K562 (cell line): ENCODE results near the gene PPAN. TPM values are rescaled to one million over a fixed set of nuclear protein-coding genes. Genes with fewer than 3 reads are reported as not detected.
A peak's percentile ranks its signal among the peaks of the same experiment; 100 is the strongest.

Experiments used
- ATAC-seq: fragments of 200-7000 bp; cut with Tn5 transposase; 3 replicates; pipeline ENCODE4 v1.9.1; 2020; ENCODE audit warnings: moderate library complexity
- BruUV-seq: library from RNA; stranded (reverse); fragments of 400-500 nt; replicated peaks from 2 replicates; lab custom pipeline; 2021; lab: Mats Ljungman, UMichigan
- CTCF ChIA-PET: fragments of 300-600 bp; formaldehyde crosslinking; extraction: SDS; loops from one replicate; lab custom pipeline; 2021; ENCODE audit warnings: low intra/inter-chr PET ratio; lab: Yijun Ruan, JAX
- POLR2A ChIA-PET: fragments of 300-600, 350-650 bp; sonication (Branson Sonifier 250); formaldehyde crosslinking; extraction: SDS; loops from one replicate; lab custom pipeline; 2021; ENCODE audit warnings: antibody characterized with exemption, inconsistent platforms; lab: Yijun Ruan, JAX
- DNase-seq, 4 experiments: peaks; one replicate each; pipeline versions ENCODE4 v3.0.0 to v3.0.0-alpha.2; 2011 to 2018; ENCODE audit warnings: low spot score in 3 of 4, mixed read lengths in 3 of 4; ENCODE audit errors: extremely low read depth in 1 of 4
- FAIRE-seq: peaks from 2 replicates; lab custom pipeline; 2011; peaks lifted over from hg19 to GRCh38; lab: Jason Lieb, UNC
- H2AFZ ChIP-seq: 2 replicates; pipeline ENCODE4 v1.6.0; 2011; ENCODE audit warnings: low read depth, low read length, control low read depth, inconsistent platforms
- H3K27ac ChIP-seq: fragments of 200-600 bp; 3 replicates; pipeline ENCODE4 v1.8.0; 2011; ENCODE audit warnings: low read depth, mild to moderate bottlenecking, control low read depth, inconsistent platforms, low read length, moderate library complexity, mixed read lengths; ENCODE audit errors: extremely low read depth
- H3K27me3 ChIP-seq, 2 experiments: fragments of 300-600 bp in 1 of 2; 2 replicates in 1 of 2; 3 replicates in 1 of 2; pipeline versions ENCODE4 v1.6.0 to v1.8.0; 2011; ENCODE audit warnings: inconsistent platforms in 2 of 2, low read length in 2 of 2, mild to moderate bottlenecking in 1 of 2, mixed read lengths in 1 of 2, moderate library complexity in 1 of 2; ENCODE audit not compliant: control insufficient read depth in 2 of 2, insufficient read depth in 2 of 2
- H3K36me3 ChIP-seq: fragments of 300-600 bp; 3 replicates; pipeline ENCODE4 v1.8.0; 2011; ENCODE audit warnings: mild to moderate bottlenecking, low read length, inconsistent platforms; ENCODE audit not compliant: control insufficient read depth, insufficient read depth
- H3K4me1 ChIP-seq, 2 experiments: fragments of 200-600 bp in 1 of 2; replicated peaks in 1 of 2; 2 replicates in 1 of 2; 3 replicates in 1 of 2; pipeline versions ENCODE4 v1.5.1 to v1.8.0; 2011; ENCODE audit warnings: inconsistent platforms in 2 of 2, low read length in 2 of 2, mild to moderate bottlenecking in 1 of 2, mixed read lengths in 1 of 2, moderate library complexity in 1 of 2; ENCODE audit not compliant: control insufficient read depth in 2 of 2, insufficient read depth in 2 of 2
- H3K4me2 ChIP-seq: 2 replicates; pipeline ENCODE4 v1.6.1; 2011; ENCODE audit warnings: low read length, control low read depth, inconsistent platforms, mixed read lengths; ENCODE audit not compliant: insufficient read depth
- H3K4me3 ChIP-seq: fragments of 200-600 bp; sonication (generic), shearing (Covaris generic); 2 replicates; pipeline ENCODE4 v1.5.1; 2016; ENCODE audit warnings: control low read depth, inconsistent platforms
- H3K79me2 ChIP-seq: fragments of 200-600 bp; 3 replicates; pipeline ENCODE4 v1.8.0; 2011; ENCODE audit warnings: low read length, inconsistent platforms; ENCODE audit not compliant: control insufficient read depth, insufficient read depth
- H3K9ac ChIP-seq, 2 experiments: 2 replicates each; pipeline versions ENCODE4 v1.6.0 to v1.6.1; 2011; ENCODE audit warnings: low read depth in 2 of 2, low read length in 2 of 2, control low read depth in 1 of 2, inconsistent platforms in 1 of 2, mild to moderate bottlenecking in 1 of 2, mixed read lengths in 1 of 2; ENCODE audit not compliant: insufficient read depth in 1 of 2
- H3K9me1 ChIP-seq: one replicate; pipeline ENCODE4 v1.6.0; 2011; ENCODE audit warnings: inconsistent platforms, mild to moderate bottlenecking, low read length, moderate library complexity; ENCODE audit not compliant: control insufficient read depth, insufficient read depth
- H3K9me3 ChIP-seq: replicated peaks from 2 replicates; pipeline ENCODE4 v1.5.1; 2011; ENCODE audit warnings: low read depth, low read length, inconsistent platforms; ENCODE audit not compliant: control insufficient read depth, insufficient read depth
- H4K20me1 ChIP-seq: replicated peaks from 2 replicates; pipeline ENCODE4 v1.6.1; 2011; ENCODE audit warnings: low read length, inconsistent platforms, mixed read lengths; ENCODE audit not compliant: control insufficient read depth, insufficient read depth
- ARID1B ChIP-seq: fragments of 450-650 bp; IDR thresholded peaks from 2 replicates; pipeline ENCODE4 v1.6.1; 2016; ENCODE audit warnings: antibody characterized with exemption, mild to moderate bottlenecking, inconsistent platforms
- HCFC1 ChIP-seq: IDR thresholded peaks from 2 replicates; pipeline ENCODE4 v1.6.1; 2012; ENCODE audit warnings: low read depth, low read length, improper control_type of control experiment
- ILK ChIP-seq: fragments of 450-650 bp; IDR thresholded peaks from 2 replicates; pipeline ENCODE4 v1.6.1; 2016; ENCODE audit warnings: missing genetic modification characterization, low read depth, mild to moderate bottlenecking, missing compliant biosample characterization, moderate library complexity, borderline replicate concordance
- KDM1A ChIP-seq, 2 experiments: fragments of 450-650 bp; IDR thresholded peaks; 2 replicates each; pipeline ENCODE4 v1.6.1; 2016; ENCODE audit warnings: mild to moderate bottlenecking in 2 of 2
- L3MBTL2 ChIP-seq: fragments of 450-650 bp; IDR thresholded peaks from 2 replicates; pipeline ENCODE4 v1.6.1; 2016; ENCODE audit warnings: mild to moderate bottlenecking, moderate library complexity
- RBBP5 ChIP-seq: fragments of 200-600 bp; sonication (generic); IDR thresholded peaks from 2 replicates; pipeline ENCODE4 v1.6.1; 2012; ENCODE audit warnings: borderline replicate concordance, mild to moderate bottlenecking, low read length, control low read depth, inconsistent platforms; ENCODE audit not compliant: insufficient read depth, poor library complexity, severe bottlenecking
- ZBTB26 ChIP-seq: fragments of 450-650 bp; formaldehyde crosslinking; IDR thresholded peaks from 2 replicates; pipeline ENCODE4 v1.4.0; 2022; ENCODE audit warnings: missing genetic modification characterization
- ZBTB5 ChIP-seq: fragments of 450-650 bp; IDR thresholded peaks from 2 replicates; pipeline ENCODE4 v1.6.1; 2017; ENCODE audit warnings: antibody characterized with exemption
- ZBTB7A ChIP-seq: IDR thresholded peaks from 2 replicates; pipeline ENCODE4 v1.6.1; 2011; ENCODE audit warnings: low read depth, mild to moderate bottlenecking, low read length, moderate library complexity, borderline replicate concordance; ENCODE audit not compliant: control insufficient read depth
- ZKSCAN8 ChIP-seq: fragments of 200-800 bp; sonication (Bioruptor generic); IDR thresholded peaks from 2 replicates; pipeline ENCODE4 v1.6.1; 2016; ENCODE audit warnings: missing genetic modification characterization, missing compliant biosample characterization
- ZNF24 ChIP-seq: fragments of 450-650 bp; IDR thresholded peaks from 2 replicates; pipeline ENCODE4 v1.6.1; 2016
- WGBS: fragments of 100-300 bp; shearing (Covaris generic); methylation state at CpG from one replicate; pipeline ENCODE4 v1.1.6; 2016; ENCODE audit warnings: low coverage, mixed read lengths; ENCODE audit not compliant: insufficient coverage; ENCODE audit errors: missing lambda C conversion rate; 5-methylcytosine and 5-hydroxymethylcytosine counted together
- in situ Hi-C: fragments of 300-500 bp; cut with MboI; formaldehyde crosslinking; loops from 4 replicates; pipeline ENCODE4 v1.15.0; 2018; ENCODE audit warnings: inconsistent platforms, mixed read lengths
- intact Hi-C: fragments of 100-400 bp; cut with micrococcal nuclease; formaldehyde crosslinking; loops from 2 replicates; pipeline ENCODE4 v1.14.2; 2022
- polyA plus RNA-seq, 8 experiments: library from polyadenylated mRNA; depleted of rRNA in 4 of 8; stranded (reverse) in 5 of 8; unstranded in 3 of 8; fragments of >200 nt; fragmentation: Nextera tagmentation in 2 of 8; fragmentation: Illumina TruSeq in 1 of 8; extraction: Ambion mirVana in 2 of 8; extraction: Trizol in 1 of 8; gene quantifications; 2 replicates each; pipeline versions ENCODE4 v1.2.1 to v1.2.3, GENCODE V29; 2011 to 2014; ENCODE audit warnings: inconsistent platforms in 1 of 8, missing spikeins in 1 of 8
- total RNA-seq, 7 experiments: library from RNA; depleted of rRNA in 6 of 7; stranded (reverse); fragments of >200 nt in 6 of 7; fragmentation: Illumina TruSeq in 2 of 7; extraction: Trizol in 2 of 7; gene quantifications; 2 replicates each; pipeline versions ENCODE4 v1.2.1 to v1.2.3, GENCODE V29; 2011 to 2021; ENCODE audit warnings: low replicate concordance in 1 of 7

The PPAN gene
- total and polyA plus RNA-seq, 9 of the 15 experiments (the other 6 are each of a cell fraction or from before 2014, with no cell fraction given) = 2.2 to 129 (median 59.1) TPM

GRCh38 chr19:10086591-10087192 lies 19.5 kb upstream of the PPAN start (continued):
- TF ChIP-seq RBBP5 (no peak), ARID1B (peak; percentile 37; the same call in 1 of the 2 replicates), HCFC1 (no peak), ILK (tag) (no peak), ZBTB5 (no peak)

GRCh38 chr19:10087296-10088061 lies 18.7 kb upstream of the PPAN start:
- H4K20me1 ChIP-seq = peaks cover 3% of the 10 kb centered on the region; the same call in 1 of the 2 replicates
- FAIRE-seq (no peak), ATAC-seq (no peak), DNase-seq (no peak)
- H3K9me3 ChIP-seq = no peaks in the 10 kb centered on the region
- peak overlapping the region in 1 of 2 experiments; percentile 92; a peak in 2 of 4 replicates for H3K9ac ChIP-seq
- in situ Hi-C loops (no loop called here), intact Hi-C loops (loop anchor here (2.0 kb wide), 1 partner anchor 245 kb away; the partner anchor contains the start of gene RAVER1)
- peak overlapping the region; percentile 63; the same call in 1 of the 2 replicates for H3K4me2 ChIP-seq
- H3K9me1 ChIP-seq = no peaks in the 10 kb centered on the region
- WGBS = 64% methylated on average over 14 of the region's 18 CpGs
- no peaks in the 10 kb centered on the region; a peak in 2 of 5 replicates for H3K27me3 ChIP-seq
- peaks cover 3% of the 10 kb centered on the region; the same call in 1 of the 3 replicates for H3K79me2 ChIP-seq
- TF ChIP-seq ZBTB7A (no peak), ZNF24 (peak; percentile 98), ZKSCAN8 (CRISPR knock-in tag) (peak; percentile 99), ZBTB26 (CRISPR knock-in tag) (no peak), L3MBTL2 (no peak), KDM1A (IDR thresholded peaks at IDR 0.05) (peak in 1 of 2 experiments; percentile 33; a peak in 1 of 4 replicates)
- no TSS peak for BruUV-seq
- POLR2A ChIA-PET = no interaction called here
- H2AFZ ChIP-seq = no peak overlapping the region
- no peaks in the 10 kb centered on the region; the same call in 2 of the 3 replicates for H3K36me3 ChIP-seq
- H3K27ac ChIP-seq = no peak overlapping the region
- CTCF ChIA-PET = no interaction called here
- peaks cover 9 to 36% of the 10 kb centered on the region in 2 experiments; a peak in 4 of 5 replicates for H3K4me1 ChIP-seq
- no peak overlapping the region for H3K4me3 ChIP-seq
